Suprapubic skin (tissue), 4 donors: ENCODE data around the gene LAPTM5. TPM values are rescaled to one million over a fixed set of nuclear protein-coding genes. Genes with fewer than 3 reads are reported as not detected.

ENCODE experiments used
- DNase-seq, 2 donors: peaks; one replicate each; pipeline ENCODE4 v3.0.0-alpha.2; 2019; ENCODE audit warnings: low spot score in 2 of 2
- H3K27ac ChIP-seq: fragments of 200-600 bp; sonication (generic); one replicate; pipeline ENCODE4 v1.5.1; 2019
- H3K27me3 ChIP-seq: fragments of 200-600 bp; sonication (generic); one replicate; pipeline ENCODE4 v1.5.1; 2019
- H3K36me3 ChIP-seq: fragments of 200-600 bp; sonication (generic); one replicate; pipeline ENCODE4 v1.5.1; 2019
- H3K4me1 ChIP-seq: fragments of 200-600 bp; sonication (generic); one replicate; pipeline ENCODE4 v1.5.1; 2019
- H3K4me3 ChIP-seq: fragments of 200-600 bp; sonication (generic); one replicate; pipeline ENCODE4 v1.5.1; 2019; ENCODE audit warnings: mild to moderate bottlenecking
- H3K9me3 ChIP-seq: fragments of 200-600 bp; sonication (generic); one replicate; pipeline ENCODE4 v1.5.1; 2019
- EP300 ChIP-seq: sonication (generic); formaldehyde crosslinking; IDR thresholded peaks from one replicate; pipeline ENCODE4 v1.6.1; 2017; ENCODE audit warnings: antibody characterized with exemption
- POLR2A ChIP-seq, 2 donors: fragments of 450-650 bp; IDR thresholded peaks; one replicate each; pipeline ENCODE4 v1.6.1; 2017; ENCODE audit warnings: antibody characterized with exemption in 2 of 2, mild to moderate bottlenecking in 2 of 2, moderate library complexity in 2 of 2
- POLR2AphosphoS5 ChIP-seq, 3 donors: sonication (generic); formaldehyde crosslinking; IDR thresholded peaks; one replicate each; pipeline ENCODE4 v1.6.1; 2017; ENCODE audit warnings: antibody characterized with exemption in 3 of 3
- WGBS: methylation state at CpG from one replicate; pipeline ENCODE4 v1.1.5; 2018; 5-methylcytosine and 5-hydroxymethylcytosine counted together
- total RNA-seq, 4 donors: library from RNA; depleted of rRNA; stranded (reverse); fragments of >200 nt; gene quantifications; one replicate each; pipeline ENCODE4 v1.1.0, GENCODE V29; 2016
- TF ChIP-seq, protein P1 (sequence below), 2 donors: fragments of 200-600 bp in 1 of 2; fragments of 450-650 bp in 1 of 2; sonication (generic) in 1 of 2; IDR thresholded peaks; one replicate each; pipeline ENCODE4 v1.5.1; 2016 to 2019; ENCODE audit warnings: antibody characterized with exemption in 2 of 2, mild to moderate bottlenecking in 1 of 2, moderate library complexity in 1 of 2

LAPTM5 gene
- total RNA-seq, 4 donors from 2014 or later: 9.9 to 13.7 (median 12.2) TPM

DNA sequence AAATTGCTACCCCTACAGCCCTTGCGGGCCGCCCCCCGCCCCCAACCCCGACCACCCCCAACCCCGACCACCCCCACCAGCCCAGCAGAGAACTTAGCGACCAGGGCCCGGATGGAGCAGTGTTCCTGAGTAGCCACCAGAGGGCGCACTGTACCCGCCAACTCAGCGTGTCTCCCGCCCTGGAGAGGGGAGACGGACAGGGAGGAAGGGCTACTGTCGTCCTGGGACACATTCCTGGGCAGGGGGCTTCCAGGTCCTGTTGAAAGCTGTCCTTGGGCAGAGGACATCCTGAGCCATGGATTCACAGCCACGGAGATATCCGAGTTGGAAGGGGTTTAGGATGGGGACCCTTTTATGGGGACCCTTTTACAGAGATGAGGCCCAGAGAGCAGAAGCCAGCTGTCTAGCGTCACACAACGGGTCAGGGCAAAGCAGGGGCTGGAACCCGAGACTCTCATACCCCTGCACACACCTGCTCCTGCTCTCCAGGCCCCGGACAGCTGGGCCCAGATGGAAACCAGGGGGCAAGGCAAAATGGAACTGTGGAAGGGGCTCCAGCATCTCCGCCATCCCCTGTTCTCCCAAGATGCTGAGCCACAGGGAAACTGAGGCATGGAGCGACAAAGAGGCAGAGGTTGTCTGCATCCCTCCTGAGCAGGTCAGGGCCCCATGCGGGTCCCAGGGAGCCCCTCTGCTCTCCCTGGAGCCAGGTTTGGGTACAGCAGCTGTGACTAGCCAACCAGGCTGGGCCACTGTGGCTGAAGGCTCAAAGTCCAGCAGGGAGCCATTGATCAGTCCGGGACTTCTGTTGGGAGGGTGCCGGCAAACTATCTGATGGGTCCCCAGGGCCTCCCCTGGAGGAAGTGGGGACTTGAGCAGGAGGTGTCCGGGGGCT, 25.0 kb upstream of the LAPTM5 start:
- Histone ChIP-seq H3K4me1 (peaks cover 25% of the 10 kb centered on the region), H3K4me3 (no peak overlapping the region), H3K27me3 (no peaks in the 10 kb centered on the region), H3K36me3 (no peaks in the 10 kb centered on the region), H3K27ac (no peak overlapping the region), H3K9me3 (no peaks in the 10 kb centered on the region)
- TF ChIP-seq, protein P1, sequence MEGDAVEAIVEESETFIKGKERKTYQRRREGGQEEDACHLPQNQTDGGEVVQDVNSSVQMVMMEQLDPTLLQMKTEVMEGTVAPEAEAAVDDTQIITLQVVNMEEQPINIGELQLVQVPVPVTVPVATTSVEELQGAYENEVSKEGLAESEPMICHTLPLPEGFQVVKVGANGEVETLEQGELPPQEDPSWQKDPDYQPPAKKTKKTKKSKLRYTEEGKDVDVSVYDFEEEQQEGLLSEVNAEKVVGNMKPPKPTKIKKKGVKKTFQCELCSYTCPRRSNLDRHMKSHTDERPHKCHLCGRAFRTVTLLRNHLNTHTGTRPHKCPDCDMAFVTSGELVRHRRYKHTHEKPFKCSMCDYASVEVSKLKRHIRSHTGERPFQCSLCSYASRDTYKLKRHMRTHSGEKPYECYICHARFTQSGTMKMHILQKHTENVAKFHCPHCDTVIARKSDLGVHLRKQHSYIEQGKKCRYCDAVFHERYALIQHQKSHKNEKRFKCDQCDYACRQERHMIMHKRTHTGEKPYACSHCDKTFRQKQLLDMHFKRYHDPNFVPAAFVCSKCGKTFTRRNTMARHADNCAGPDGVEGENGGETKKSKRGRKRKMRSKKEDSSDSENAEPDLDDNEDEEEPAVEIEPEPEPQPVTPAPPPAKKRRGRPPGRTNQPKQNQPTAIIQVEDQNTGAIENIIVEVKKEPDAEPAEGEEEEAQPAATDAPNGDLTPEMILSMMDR (IDR thresholded peaks at IDR 0.05): peak; percentile 19 to 83
- TF ChIP-seq EP300: no peak
- no peak for TF ChIP-seq POLR2AphosphoS5 (IDR thresholded peaks at IDR 0.05)
- no peak for DNase-seq
- WGBS: 22% methylated on average over 18 of the region's 25 CpGs

DNA sequence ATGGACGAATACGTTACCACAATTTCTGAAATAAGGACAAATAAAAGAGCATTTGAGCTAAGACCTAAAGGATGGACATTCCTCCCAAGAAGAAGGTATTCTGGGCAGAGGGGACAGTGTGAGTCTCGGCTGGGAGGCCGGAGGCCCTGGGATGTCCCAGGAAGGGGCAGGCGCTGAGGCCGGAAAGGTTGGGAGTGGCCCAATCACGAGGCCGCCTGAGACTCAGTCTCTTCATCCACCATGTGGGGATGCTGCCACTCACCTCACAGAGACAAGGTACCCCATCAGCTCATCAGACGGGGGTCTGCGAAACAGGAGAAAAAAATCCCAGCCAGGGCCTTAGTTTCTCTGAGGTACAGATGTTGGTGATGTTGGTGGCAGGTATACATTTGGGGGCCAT, 24.3 kb upstream of the LAPTM5 start:
- Histone ChIP-seq H3K9me3 (no peaks in the 10 kb centered on the region), H3K4me1 (peaks cover 19% of the 10 kb centered on the region), H3K27ac (no peak overlapping the region), H3K27me3 (no peaks in the 10 kb centered on the region), H3K4me3 (no peak overlapping the region), H3K36me3 (no peaks in the 10 kb centered on the region)
- WGBS: 66% methylated on average over 10 of the region's 10 CpGs
- no peak for DNase-seq
- TF ChIP-seq, protein P1 (IDR thresholded peaks at IDR 0.05): no peak
- TF ChIP-seq POLR2AphosphoS5 (IDR thresholded peaks at IDR 0.05): no peak
- TF ChIP-seq POLR2A (IDR thresholded peaks at IDR 0.05): no peak
- TF ChIP-seq EP300: no peak

DNA sequence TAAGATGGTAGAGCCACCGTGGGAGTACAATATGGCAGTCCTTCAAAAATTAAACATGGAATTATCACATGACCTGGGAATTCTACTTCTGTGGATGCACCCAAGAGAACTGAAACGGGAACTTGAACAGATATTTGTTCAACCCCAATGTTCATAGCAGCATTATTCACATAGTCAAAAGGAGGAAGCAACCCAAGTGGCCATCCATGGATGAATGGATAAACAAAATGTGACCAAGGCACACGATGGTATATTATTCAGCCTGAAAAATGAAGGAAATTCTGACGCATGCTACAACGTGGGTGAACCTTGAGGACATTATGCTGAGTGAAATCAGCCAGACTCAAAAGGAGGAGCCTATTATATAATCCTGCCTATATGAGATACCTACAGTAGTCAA, 22.8 kb upstream of the LAPTM5 start:
- H3K9me3 ChIP-seq: no peaks in the 10 kb centered on the region
- H3K4me1 ChIP-seq: peaks cover 14% of the 10 kb centered on the region
- DNase-seq: no peak
- H3K27ac ChIP-seq: no peak overlapping the region
- H3K4me3 ChIP-seq: no peak overlapping the region
- no peaks in the 10 kb centered on the region for H3K36me3 ChIP-seq
- TF ChIP-seq EP300 (no peak), POLR2A (IDR thresholded peaks at IDR 0.05) (no peak), POLR2AphosphoS5 (IDR thresholded peaks at IDR 0.05) (no peak)
- TF ChIP-seq, protein P1 (IDR thresholded peaks at IDR 0.05): no peak
- 43% methylated on average over 5 of the region's 5 CpGs for WGBS
- no peaks in the 10 kb centered on the region for H3K27me3 ChIP-seq

DNA sequence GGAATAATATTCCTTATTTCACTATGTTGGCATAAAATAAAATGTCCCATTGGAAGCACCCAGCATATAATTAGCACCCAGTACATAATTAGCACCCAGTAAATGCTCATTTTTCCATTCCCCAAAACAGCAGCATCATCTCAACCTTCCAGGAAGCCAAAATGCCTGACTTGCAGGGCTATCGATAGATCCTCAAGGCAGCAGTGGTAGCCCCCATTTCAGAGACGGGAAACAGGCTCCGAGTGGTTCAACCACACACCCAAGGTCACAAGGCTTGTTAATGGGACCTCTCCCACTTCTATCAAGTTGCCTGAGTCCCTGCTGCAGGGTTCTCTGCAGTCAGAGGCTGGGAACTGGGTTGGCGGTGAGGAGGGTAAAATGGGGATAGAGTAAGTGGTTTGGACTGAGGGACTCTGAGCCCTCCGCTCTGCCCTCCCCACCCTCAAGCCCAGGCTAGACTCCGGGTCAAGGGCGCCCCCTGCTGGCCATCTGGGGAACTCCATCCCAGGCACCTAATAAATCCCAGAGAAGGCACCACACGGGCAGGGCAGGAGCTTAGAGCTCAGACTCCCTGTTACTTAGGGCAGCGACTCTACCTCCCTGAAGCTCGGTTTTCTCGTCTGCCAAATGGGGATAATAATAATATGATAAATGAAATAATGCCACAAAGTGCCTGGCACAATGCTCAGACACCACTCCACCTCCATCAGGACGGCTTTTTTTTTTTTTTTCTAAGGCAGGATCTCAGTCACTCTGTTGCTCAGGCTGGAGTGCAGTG, 21.9 kb upstream of the LAPTM5 start:
- Histone ChIP-seq H3K36me3 (no peaks in the 10 kb centered on the region), H3K4me3 (no peak overlapping the region), H3K4me1 (peaks cover 14% of the 10 kb centered on the region), H3K9me3 (no peaks in the 10 kb centered on the region), H3K27ac (no peak overlapping the region), H3K27me3 (no peaks in the 10 kb centered on the region)
- TF ChIP-seq POLR2AphosphoS5 (IDR thresholded peaks at IDR 0.05): no peak
- TF ChIP-seq, protein P1 (IDR thresholded peaks at IDR 0.05): peak; percentile 94 to 95
- WGBS: 25% methylated on average over 8 of the region's 12 CpGs
- peak; percentile 88 to 93 for DNase-seq

DNA sequence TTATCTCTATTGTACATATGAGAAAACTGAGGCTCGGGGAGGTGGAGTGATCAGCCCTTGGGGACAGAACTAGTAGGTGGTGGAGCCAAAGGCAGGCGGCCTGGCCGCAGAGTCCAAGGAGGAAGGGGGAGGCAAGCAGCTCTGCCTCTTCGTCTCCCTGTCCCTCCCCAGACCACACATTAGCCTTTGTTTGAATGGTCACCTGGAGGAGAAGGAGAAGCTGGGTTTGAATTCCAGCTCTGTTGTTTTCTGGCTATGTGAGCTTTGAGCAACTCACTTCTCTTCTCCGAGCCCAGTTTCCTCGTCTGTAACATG, 21.4 kb upstream of the LAPTM5 start:
- no peaks in the 10 kb centered on the region for H3K9me3 ChIP-seq
- H3K27me3 ChIP-seq: no peaks in the 10 kb centered on the region
- WGBS: 76% methylated on average over 6 of the region's 6 CpGs
- no peak overlapping the region for H3K27ac ChIP-seq
- TF ChIP-seq, protein P1 (IDR thresholded peaks at IDR 0.05): no peak
- TF ChIP-seq POLR2A (IDR thresholded peaks at IDR 0.05) (no peak), EP300 (no peak), POLR2AphosphoS5 (IDR thresholded peaks at IDR 0.05) (no peak)
- no peaks in the 10 kb centered on the region for H3K36me3 ChIP-seq
- H3K4me3 ChIP-seq: no peak overlapping the region
- DNase-seq: no peak
- peaks cover 14% of the 10 kb centered on the region for H3K4me1 ChIP-seq
